PC-3 (cell line): Measurements from ENCODE around the gene MXD1.
"Not testable (repeated sequence)": the region's sequence is repeated elsewhere in the genome, so short reads cannot be mapped to it uniquely, and the experiment has no call there.

ENCODE experiments used
- CTCF ChIP-seq: fragments of 300-600 bp; sonication (generic); conservative IDR thresholded peaks from 2 replicates; pipeline ENCODE4 v1.5.1; 2017; ENCODE audit warnings: antibody characterized with exemption, low read depth, mild to moderate bottlenecking, low read length
- EZH2 ChIP-seq: fragments of 300-600 bp; sonication (generic); IDR thresholded peaks from one replicate; pipeline ENCODE4 v1.6.1; 2017; ENCODE audit warnings: antibody characterized with exemption, mild to moderate bottlenecking, low read length; ENCODE audit not compliant: unreplicated experiment

- TF ChIP-seq CTCF, EZH2: not testable (repeated sequence)
Observed at GRCh38 chr2:69892838-69893424, 22.0 kb upstream of the MXD1 start.
